Adrenal gland (tissue), 12 donors: ENCODE measurements around the gene PAIP2B. TPM values are rescaled to one million over a fixed set of nuclear protein-coding genes. Genes with fewer than 3 reads are reported as not detected.

Experiments used
- DNase-seq, 7 donors: peaks; one replicate each; pipeline ENCODE4 v3.0.0-alpha.2; 2019 to 2020
- H3K27ac ChIP-seq, 5 donors: fragments of 200-600 bp; sonication (generic) in 4 of 5; 1 replicate in 3 of 5; 2 replicates in 2 of 5; pipeline versions ENCODE4 v1.5.1 to v1.8.0; 2016 to 2020; ENCODE audit warnings: mild to moderate bottlenecking in 1 of 5
- H3K27me3 ChIP-seq: fragments of 200-600 bp; 2 replicates; pipeline ENCODE4 v1.8.0; 2021
- H3K36me3 ChIP-seq, 2 donors: fragments of 200-600 bp; replicated peaks in 1 of 2; 1 replicate in 1 of 2; 2 replicates in 1 of 2; pipeline versions ENCODE4 v1.5.1 to v1.8.0; 2018 to 2022
- H3K4me1 ChIP-seq, 2 donors: fragments of 200-600 bp; replicated peaks in 1 of 2; 1 replicate in 1 of 2; 2 replicates in 1 of 2; pipeline versions ENCODE4 v1.5.1 to v1.8.0; 2018 to 2021
- H3K4me3 ChIP-seq, 4 donors: fragments of 200-600 bp; sonication (generic) in 3 of 4; one replicate each; pipeline ENCODE4 v1.5.1; 2016 to 2018
- H3K9me3 ChIP-seq, 3 donors: fragments of 200-600 bp; sonication (generic) in 1 of 3; replicated peaks in 1 of 3; 1 replicate in 2 of 3; 2 replicates in 1 of 3; pipeline versions ENCODE4 v1.5.1 to v1.8.0; 2016 to 2021
- CTCF ChIP-seq, 6 experiments: fragments of 450-650 bp in 4 of 6; fragments of 200-600 bp in 2 of 6; sonication (generic) in 1 of 6; IDR thresholded peaks; 1 replicate in 5 of 6; 2 replicates in 1 of 6; pipeline versions ENCODE4 v1.5.1 to v1.8.0; 2016 to 2021; ENCODE audit warnings: antibody characterized with exemption in 6 of 6, mild to moderate bottlenecking in 2 of 6, moderate library complexity in 1 of 6
- POLR2A ChIP-seq, 2 donors: fragments of 450-650 bp; IDR thresholded peaks; one replicate each; pipeline ENCODE4 v1.6.1; 2017; ENCODE audit warnings: antibody characterized with exemption in 2 of 2, mild to moderate bottlenecking in 2 of 2, moderate library complexity in 1 of 2
- WGBS, 4 donors: extraction: QIAGEN DNeasy Blood & Tissue Kit in 2 of 4; methylation state at CpG; one replicate each; pipeline versions ENCODE4 v1.1.5 to v1.1.7; 2013 to 2017; 5-methylcytosine and 5-hydroxymethylcytosine counted together
- intact Hi-C, 2 donors: fragments of 100-400 bp; cut with DNase I; formaldehyde crosslinking; loops; one replicate each; pipeline versions ENCODE4 v1.14.1 to v1.15.0; 2022 to 2023
- polyA plus RNA-seq, 3 donors: library from polyadenylated mRNA; stranded (reverse); fragments of 200-250 nt in 2 of 3; fragments of 350-450 nt in 1 of 3; fragmentation: Illumina TruSeq in 1 of 3; extraction: RNeasy Lipid Tissue Mini Kit (QIAGEN cat#74804) in 1 of 3; gene quantifications; one replicate each; pipeline ENCODE4 v1.2.3, GENCODE V29; 2013 to 2014
- total RNA-seq, 9 donors: library from RNA; depleted of rRNA in 4 of 9; stranded (reverse); fragments of >200 nt in 4 of 9; fragments of 120-200 nt in 1 of 9; fragmentation: NEBNext Ultra II Directional in 1 of 9; extraction: Animal tissue kit (Norgen Biotek cat#: 25700) in 1 of 9; gene quantifications; one replicate each; pipeline versions ENCODE4 v1.1.0 to v1.2.4, GENCODE V29; 2013 to 2023
- donor health status: healthy with polysubstance abuse.
- donor health status: Bipolar disorder and iron deficiency.
- donor health status: DM: yes; HTN: yes; CAD: no.
- donor health status: DM: no; HTN: no; CAD: no.
- donor health status: DM: no; HTN: no; CAD: no.
- donor health status: DM: yes; HTN: yes; CAD: no.

The PAIP2B gene
- total and polyA plus RNA-seq, 12 donors = 0.54 to 5.9 (median 1.7) TPM

- intact Hi-C loops = no loop called here
- no peak for DNase-seq
- Histone ChIP-seq H3K9me3 (no peaks in the 10 kb centered on the region), H3K27ac (no peak overlapping the region), H3K4me3 (no peak overlapping the region), H3K4me1 (no peaks in the 10 kb centered on the region), H3K27me3 (no peaks in the 10 kb centered on the region), H3K36me3 (no peaks in the 10 kb centered on the region)
- TF ChIP-seq CTCF (IDR thresholded peaks at IDR 0.05) (no peak), POLR2A (IDR thresholded peaks at IDR 0.05) (no peak)
- WGBS, 4 donors = 91 to 95% (median 92%) methylated on average over 3 of the region's 3 CpGs
These were observed 16.6 kb downstream of the PAIP2B start for GRCh38 chr2:71210292-71210691.

- TF ChIP-seq CTCF (IDR thresholded peaks at IDR 0.05) = no peak
- no peak for TF ChIP-seq POLR2A (IDR thresholded peaks at IDR 0.05)
- WGBS, 4 donors = 29 to 41% (median 36%) methylated on average over 2 of the region's 2 CpGs
- Histone ChIP-seq H3K4me3 (no peak overlapping the region), H3K27me3 (no peaks in the 10 kb centered on the region), H3K9me3 (no peaks in the 10 kb centered on the region), H3K4me1 (no peaks in the 10 kb centered on the region), H3K36me3 (no peaks in the 10 kb centered on the region), H3K27ac (no peak overlapping the region)
- intact Hi-C loops = no loop called here
- no peak for DNase-seq
These were observed 18.1 kb downstream of the PAIP2B start for GRCh38 chr2:71208756-71209155.

- intact Hi-C loops = no loop called here
- H3K27ac ChIP-seq = no peak overlapping the region
- no peaks in the 10 kb centered on the region for H3K4me1 ChIP-seq
- no peak for DNase-seq
- TF ChIP-seq CTCF (IDR thresholded peaks at IDR 0.05) (no peak), POLR2A (IDR thresholded peaks at IDR 0.05) (no peak)
- no peaks in the 10 kb centered on the region for H3K27me3 ChIP-seq
- 91 to 96% (median 92%) methylated on average over 1 of the region's 1 CpG for WGBS, 4 donors
- no peaks in the 10 kb centered on the region for H3K36me3 ChIP-seq
- no peak overlapping the region for H3K4me3 ChIP-seq
- no peaks in the 10 kb centered on the region for H3K9me3 ChIP-seq
These were observed 19.3 kb downstream of the PAIP2B start for GRCh38 chr2:71207601-71208000.

- Histone ChIP-seq H3K4me1 (no peaks in the 10 kb centered on the region), H3K27ac (no peak overlapping the region), H3K9me3 (no peaks in the 10 kb centered on the region), H3K36me3 (no peaks in the 10 kb centered on the region), H3K4me3 (no peak overlapping the region), H3K27me3 (no peaks in the 10 kb centered on the region)
- TF ChIP-seq POLR2A (IDR thresholded peaks at IDR 0.05) (no peak), CTCF (IDR thresholded peaks at IDR 0.05) (no peak)
- DNase-seq = no peak
- intact Hi-C loops = no loop called here
These were observed 20.6 kb downstream of the PAIP2B start for GRCh38 chr2:71206271-71206670.
